H1 (cell line): ENCODE measurements around the gene DNLZ. TPM values are rescaled to one million over a fixed set of nuclear protein-coding genes. Genes with fewer than 3 reads are reported as not detected.

Experiments
- PHF8 ChIP-seq: fragments of 200-600 bp; sonication (generic); conservative IDR thresholded peaks from 2 replicates; pipeline ENCODE4 v1.7.1; 2012; ENCODE audit warnings: low read depth, mild to moderate bottlenecking, inconsistent platforms, low read length, moderate library complexity
- SUZ12 ChIP-seq: fragments of 200-600 bp; sonication (generic); IDR thresholded peaks from 2 replicates; pipeline ENCODE4 v1.6.1; 2012; ENCODE audit warnings: mild to moderate bottlenecking, inconsistent platforms, low read length, moderate library complexity, mixed read lengths
- polyA plus RNA-seq, 7 experiments: library from polyadenylated mRNA; depleted of rRNA in 3 of 7; stranded (reverse) in 5 of 7; unstranded in 2 of 7; fragments of >200 nt in 5 of 7; fragments of 200-250 nt in 2 of 7; gene quantifications; 1 replicate in 5 of 7; 2 replicates in 1 of 7; 4 replicates in 1 of 7; pipeline versions ENCODE4 v1.2.1 to v1.2.3, GENCODE V29; 2011 to 2013; ENCODE audit warnings: missing spikeins in 2 of 7, mixed read lengths in 2 of 7
- total RNA-seq: library from RNA; stranded (reverse); fragmentation: NEBNext Ultra II Directional; extraction: Animal tissue kit (Norgen Biotek cat#: 25700); gene quantifications from 2 replicates; pipeline ENCODE4 v1.2.1, GENCODE V29; 2021

The DNLZ gene
- total and polyA plus RNA-seq, 2 of the 8 experiments (the other 6 are each of a cell fraction or from before 2014, with no cell fraction given) = 11.6 to 17.9 TPM

DNA sequence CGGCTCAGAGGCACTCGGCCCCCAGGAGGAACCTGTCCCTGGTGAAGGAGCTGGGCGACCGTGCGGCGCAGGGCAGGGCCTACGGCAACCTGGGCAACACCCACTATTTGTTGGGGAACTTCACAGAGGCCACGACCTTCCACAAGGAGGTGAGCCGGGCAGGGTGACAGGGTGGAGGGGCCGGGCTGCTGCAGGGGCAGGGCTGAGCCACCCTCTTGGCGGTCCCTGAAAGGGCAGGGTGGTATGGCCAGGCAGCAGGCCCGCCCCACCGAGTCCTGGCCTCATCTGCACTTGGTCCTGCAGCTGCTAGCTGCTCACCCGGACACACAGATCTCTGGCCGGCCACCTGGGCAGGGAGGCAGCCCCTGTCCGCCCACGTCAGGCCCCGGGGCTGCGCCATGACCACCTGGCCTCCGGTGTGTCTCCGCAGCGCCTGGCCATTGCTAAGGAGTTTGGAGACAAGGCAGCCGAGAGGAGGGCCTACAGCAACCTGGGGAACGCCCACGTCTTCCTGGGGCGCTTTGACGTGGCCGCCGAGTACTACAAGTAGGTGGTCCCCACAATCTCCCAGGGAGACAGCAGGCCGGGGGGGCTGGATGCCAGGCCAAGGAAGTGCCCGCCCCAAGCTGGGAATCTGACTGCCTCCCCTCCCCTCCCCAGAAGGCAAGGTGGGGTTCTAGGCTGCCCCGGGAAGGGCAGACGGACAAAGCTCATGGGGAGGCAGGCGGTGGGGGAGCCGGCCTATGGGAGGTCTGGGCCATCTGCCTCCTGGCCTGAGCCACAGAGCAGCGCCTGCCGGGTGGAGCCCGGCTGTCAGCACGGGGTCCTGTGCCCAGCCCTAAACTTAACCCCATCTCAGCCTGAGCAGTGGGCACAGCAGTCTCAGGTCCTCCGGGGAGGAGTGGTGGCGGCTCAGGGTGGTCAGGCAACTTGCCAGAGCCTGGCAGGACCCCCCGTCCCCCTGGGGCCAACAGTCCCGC, 25.8 kb downstream of the DNLZ start (continued):
- TF ChIP-seq PHF8 = no peak
- TF ChIP-seq SUZ12 = no peak
